Endothelial cell of umbilical vein (primary cell): ENCODE measurements around the gene LRP2BP. TPM values are rescaled to one million over a fixed set of nuclear protein-coding genes. Genes with fewer than 3 reads are reported as not detected.

Experiments
- BruUV-seq: library from RNA; stranded (reverse); fragments of 400-500 nt; replicated peaks from 2 replicates; lab custom pipeline; 2021; lab: Mats Ljungman, UMichigan
- CTCF ChIA-PET: fragments of 300-600, 350-600 bp; sonication (Branson Sonifier 250); formaldehyde crosslinking; loops from one replicate; lab custom pipeline; 2021; ENCODE audit warnings: antibody characterized with exemption, inconsistent platforms; lab: Charles Lee
- POLR2A ChIA-PET: fragments of 300-600, 350-600 bp; sonication (Branson Sonifier 250); formaldehyde crosslinking; loops from one replicate; lab custom pipeline; 2021; ENCODE audit warnings: antibody characterized with exemption, inconsistent platforms; lab: Charles Lee
- DNase-seq: peaks from one replicate; pipeline ENCODE4 v3.0.0-alpha.2; 2011; ENCODE audit warnings: low read depth, low spot score
- FAIRE-seq: peaks from 2 replicates; lab custom pipeline; 2011; peaks lifted over from hg19 to GRCh38; lab: Jason Lieb, UNC
- H2AFZ ChIP-seq: 2 replicates; pipeline ENCODE4 v1.6.0; 2012; ENCODE audit warnings: low read depth, low read length, control low read depth, inconsistent platforms
- H3K27ac ChIP-seq: 2 replicates; pipeline ENCODE4 v1.5.1; 2011; ENCODE audit warnings: low read depth, mild to moderate bottlenecking, control low read depth, low read length, moderate library complexity; ENCODE audit not compliant: insufficient read depth
- H3K27me3 ChIP-seq, 2 experiments: 2 replicates each; pipeline versions ENCODE4 v1.6.0 to v1.6.1; 2011; ENCODE audit warnings: low read length in 2 of 2, mixed read lengths in 1 of 2; ENCODE audit not compliant: control insufficient read depth in 2 of 2, insufficient read depth in 2 of 2
- H3K36me3 ChIP-seq, 2 experiments: 2 replicates in 1 of 2; 3 replicates in 1 of 2; pipeline ENCODE4 v1.5.1; 2011; ENCODE audit warnings: low read length in 2 of 2, mild to moderate bottlenecking in 1 of 2, moderate library complexity in 1 of 2; ENCODE audit not compliant: control insufficient read depth in 2 of 2, insufficient read depth in 2 of 2; ENCODE audit errors: extremely low read depth in 1 of 2
- H3K4me1 ChIP-seq: 3 replicates; pipeline ENCODE4 v1.5.1; 2011; ENCODE audit warnings: mild to moderate bottlenecking, low read length; ENCODE audit not compliant: control insufficient read depth, insufficient read depth; ENCODE audit errors: extremely low read depth
- H3K4me2 ChIP-seq: 2 replicates; pipeline ENCODE4 v1.6.1; 2011; ENCODE audit warnings: low read length, control low read depth, mixed read lengths; ENCODE audit not compliant: insufficient read depth
- H3K4me3 ChIP-seq, 3 experiments: fragments of 200-600 bp in 1 of 3; sonication (generic), shearing (Covaris generic) in 1 of 3; replicated peaks in 1 of 3; 2 replicates each; pipeline ENCODE4 v1.5.1; 2011 to 2016; ENCODE audit warnings: control low read depth in 3 of 3, low read length in 3 of 3, mild to moderate bottlenecking in 2 of 3, inconsistent platforms in 1 of 3, low read depth in 1 of 3, moderate library complexity in 1 of 3; ENCODE audit not compliant: insufficient read depth in 1 of 3
- H3K79me2 ChIP-seq: 2 replicates; pipeline ENCODE4 v1.6.0; 2012; ENCODE audit warnings: low read length, inconsistent platforms; ENCODE audit not compliant: control insufficient read depth, insufficient read depth
- H3K9ac ChIP-seq: replicated peaks from 2 replicates; pipeline ENCODE3; 2011; ENCODE audit warnings: low read length, control low read depth; ENCODE audit not compliant: insufficient read depth; ENCODE audit errors: extremely low read depth
- H3K9me1 ChIP-seq: replicated peaks from 3 replicates; pipeline ENCODE4 v1.6.0; 2011; ENCODE audit warnings: mild to moderate bottlenecking, low read length; ENCODE audit not compliant: control insufficient read depth, insufficient read depth; ENCODE audit errors: extremely low read depth
- H3K9me3 ChIP-seq: replicated peaks from 2 replicates; pipeline ENCODE4 v1.5.1; 2012; ENCODE audit warnings: low read length, inconsistent platforms; ENCODE audit not compliant: control insufficient read depth, insufficient read depth
- H4K20me1 ChIP-seq: replicated peaks from 2 replicates; pipeline ENCODE3; 2011; ENCODE audit warnings: mild to moderate bottlenecking, low read length; ENCODE audit not compliant: control insufficient read depth, insufficient read depth; ENCODE audit errors: extremely low read depth
- CTCF ChIP-seq, 2 donors: IDR thresholded peaks; 1 replicate in 1 of 2; 2 replicates in 1 of 2; pipeline ENCODE4 v1.5.1; 2011; ENCODE audit warnings: low read length in 2 of 2, mild to moderate bottlenecking in 2 of 2, moderate library complexity in 2 of 2, control low read depth in 1 of 2, inconsistent platforms in 1 of 2, low read depth in 1 of 2; ENCODE audit not compliant: insufficient read depth in 1 of 2; ENCODE audit errors: extremely low read depth in 1 of 2
- EZH2 ChIP-seq: IDR thresholded peaks from 2 replicates; pipeline ENCODE4 v1.6.1; 2012; ENCODE audit warnings: borderline replicate concordance, low read depth, mild to moderate bottlenecking, moderate library complexity, low read length, inconsistent platforms; ENCODE audit not compliant: severe bottlenecking
- FOS ChIP-seq: IDR thresholded peaks from 2 replicates; pipeline ENCODE4 v1.6.1; 2011; ENCODE audit warnings: mild to moderate bottlenecking, low read length, moderate library complexity, borderline replicate concordance; ENCODE audit not compliant: insufficient read depth
- GATA2 ChIP-seq: IDR thresholded peaks from 2 replicates; pipeline ENCODE4 v1.7.0; 2011; ENCODE audit warnings: low read depth, mild to moderate bottlenecking, moderate library complexity, mixed read lengths, low read length; ENCODE audit not compliant: insufficient read length, insufficient read depth
- JUN ChIP-seq: IDR thresholded peaks from 2 replicates; pipeline ENCODE4 v1.6.1; 2011; ENCODE audit warnings: borderline replicate concordance, low read depth; ENCODE audit not compliant: insufficient read length, insufficient read depth
- MAX ChIP-seq: IDR thresholded peaks from 2 replicates; pipeline ENCODE4 v1.6.1; 2011; ENCODE audit not compliant: insufficient read depth, insufficient read length
- MYC ChIP-seq: IDR thresholded peaks from one replicate; pipeline ENCODE4 v1.6.1; 2011; ENCODE audit warnings: mild to moderate bottlenecking, low read depth, low read length
- POLR2A ChIP-seq: IDR thresholded peaks from 2 replicates; pipeline ENCODE4 v1.6.1; 2012; ENCODE audit warnings: low read depth, mild to moderate bottlenecking, control low read depth, low read length
- POLR2AphosphoS5 ChIP-seq: IDR thresholded peaks from 2 replicates; pipeline ENCODE4 v1.6.1; 2012; ENCODE audit warnings: low read depth, mild to moderate bottlenecking, control low read depth, low read length, moderate library complexity; ENCODE audit not compliant: insufficient read depth
- dilution Hi-C: fragments of 300-500 bp; cut with MboI; formaldehyde crosslinking; loops from one replicate; pipeline ENCODE4 v1.15.0; 2019; ENCODE audit warnings: low sequenced_read_pairs; ENCODE audit not compliant: extremely low pct_ligation_motif_present
- intact Hi-C: fragments of 100-400 bp; cut with micrococcal nuclease; formaldehyde crosslinking; loops from one replicate; pipeline ENCODE4 v1.10.0; 2022
- polyA plus RNA-seq, 4 experiments: library from polyadenylated mRNA; depleted of rRNA in 3 of 4; stranded (reverse) in 3 of 4; unstranded in 1 of 4; fragments of >200 nt; gene quantifications; 2 replicates each; pipeline versions ENCODE4 v1.2.1 to v1.2.3, GENCODE V29; 2011 to 2012; ENCODE audit warnings: missing spikeins in 1 of 4
- total RNA-seq: library from RNA; stranded (reverse); gene quantifications from 2 replicates; pipeline ENCODE4 v1.2.3, GENCODE V29; 2021

The LRP2BP gene
- total and polyA plus RNA-seq, 2 donors (not counting 3 experiments of a cell fraction or from before 2014, with no cell fraction given): 0.18 to 0.53 TPM

GRCh38 chr4:185323606-185324005 is 72.1 kb downstream of the LRP2BP start:
- no peak overlapping the region for H3K4me2 ChIP-seq
- no peaks in the 10 kb centered on the region for H3K9me3 ChIP-seq
- H3K36me3 ChIP-seq: no peaks in the 10 kb centered on the region
- no peak overlapping the region for H2AFZ ChIP-seq
- no peak overlapping the region for H3K4me3 ChIP-seq
- DNase-seq (no peak), FAIRE-seq (no peak)
- no peaks in the 10 kb centered on the region for H3K9me1 ChIP-seq
- H3K4me1 ChIP-seq: peaks cover 2% of the 10 kb centered on the region
- H3K27me3 ChIP-seq: no peaks in the 10 kb centered on the region
- intact Hi-C loops: no loop called here
- TF ChIP-seq MYC (no peak), JUN (no peak), GATA2 (no peak), FOS (no peak), EZH2 (no peak), MAX (no peak), POLR2AphosphoS5 (no peak), CTCF (IDR thresholded peaks at IDR 0.05; ENCODE audit: extremely low read depth in 1 of 2, insufficient read depth in 1 of 2, low read depth in 1 of 2, low read length in 2 of 2) (no peak), POLR2A (no peak)
- dilution Hi-C loops: no loop called here
- H3K79me2 ChIP-seq: no peaks in the 10 kb centered on the region
- POLR2A ChIA-PET: no interaction called here
- no peak overlapping the region for H3K27ac ChIP-seq
- no peak overlapping the region for H3K9ac ChIP-seq
- no peaks in the 10 kb centered on the region for H4K20me1 ChIP-seq
- BruUV-seq: no TSS peak
- CTCF ChIA-PET: no interaction called here
